GM18909 (cell line): ENCODE data around the gene IGDCC3.

ENCODE experiments used
- ATAC-seq: cut with Tn5 transposase; IDR thresholded peaks from one replicate; pipeline ENCODE4 v1.9.1; 2021; ENCODE audit warnings: mild to moderate bottlenecking; ENCODE audit not compliant: unreplicated experiment, poor library complexity

The IGDCC3 gene

DNA sequence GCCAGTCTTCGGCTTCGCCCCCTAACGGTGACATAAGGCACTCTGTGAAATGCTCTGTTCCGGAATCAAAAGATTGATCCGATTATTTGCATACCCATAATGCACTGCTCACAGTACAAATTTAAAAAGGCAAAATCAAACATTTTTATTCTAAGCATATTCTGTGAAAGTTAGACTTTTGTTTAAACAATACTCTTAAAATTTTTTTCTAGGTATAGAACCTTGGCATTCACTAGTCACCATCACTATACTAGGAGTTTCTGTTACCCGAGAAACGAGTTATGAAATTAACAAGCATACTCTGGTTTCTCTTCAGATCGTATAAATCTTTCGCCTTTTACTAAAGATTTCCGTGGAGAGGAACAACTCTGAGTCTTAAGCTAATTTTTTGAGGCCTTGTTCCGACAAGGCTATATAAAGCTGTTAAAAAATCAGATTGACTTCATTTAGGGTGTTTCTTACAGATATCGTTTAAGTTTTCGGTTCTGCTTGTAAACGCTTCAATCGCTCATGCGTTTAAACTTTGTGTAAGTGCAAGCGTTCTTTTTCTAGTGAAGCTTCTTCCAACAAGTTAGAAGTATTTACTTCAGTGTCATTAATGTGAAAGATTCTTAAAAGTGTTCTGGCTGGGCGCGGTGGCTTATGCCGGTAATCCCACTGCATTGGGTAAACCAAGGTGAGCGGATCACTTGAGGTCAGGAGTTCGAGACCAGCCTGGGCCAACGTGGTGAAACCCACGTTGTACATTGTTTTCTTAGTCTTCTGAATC, 73.2 kb downstream of the IGDCC3 start, which contains the start of gene RNU5B-1:
RNU5B-1 (plus strand) TSS at position 297 of the 769 bp plus-strand sequence.
- peak; percentile 67 for ATAC-seq

DNA sequence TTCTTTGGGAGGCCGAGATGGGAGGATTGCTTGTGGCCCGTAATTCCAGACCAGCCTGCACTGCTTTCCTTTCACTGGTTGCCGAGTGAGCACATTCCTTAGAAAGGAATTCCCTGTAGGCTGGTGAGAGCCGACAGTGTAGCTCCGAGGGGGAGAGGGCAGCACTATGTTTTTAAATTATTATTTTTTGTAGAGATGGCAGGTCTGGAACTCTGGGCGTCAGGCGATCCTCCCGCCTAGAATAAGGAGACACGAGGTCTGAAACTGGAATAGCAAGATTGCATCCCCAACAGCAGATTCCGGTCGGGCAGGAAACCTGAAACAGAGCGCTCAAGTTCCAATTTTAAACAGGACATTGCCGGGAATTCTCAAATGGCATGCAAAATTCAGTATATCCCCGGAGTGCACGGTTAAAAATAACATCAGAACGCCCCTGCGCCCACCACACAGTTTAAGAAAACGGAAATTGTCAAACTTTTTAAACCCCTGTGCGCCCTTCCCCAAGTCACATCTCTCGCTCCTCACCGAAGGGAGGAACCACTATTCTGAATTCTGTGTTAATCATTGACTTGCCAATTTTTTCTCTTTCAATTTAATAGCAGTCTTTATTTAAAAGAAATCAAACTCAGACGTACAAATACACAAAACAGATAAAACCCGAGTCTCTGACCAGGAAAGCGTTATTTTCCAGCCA, 74.0 kb downstream of the IGDCC3 start:
- ATAC-seq, result peak; percentile 5

GRCh38 chr15:65302061-65302460, 75.7 kb downstream of the IGDCC3 start:
- no peak for ATAC-seq

GRCh38 chr15:65300924-65301441, 76.8 kb downstream of the IGDCC3 start:
- no peak for ATAC-seq

- no peak for ATAC-seq
Measured at GRCh38 chr15:65298731-65299130, 79.1 kb downstream of the IGDCC3 start.

GRCh38 chr15:65292938-65293518, 84.8 kb downstream of the IGDCC3 start:
- ATAC-seq, result no peak

DNA sequence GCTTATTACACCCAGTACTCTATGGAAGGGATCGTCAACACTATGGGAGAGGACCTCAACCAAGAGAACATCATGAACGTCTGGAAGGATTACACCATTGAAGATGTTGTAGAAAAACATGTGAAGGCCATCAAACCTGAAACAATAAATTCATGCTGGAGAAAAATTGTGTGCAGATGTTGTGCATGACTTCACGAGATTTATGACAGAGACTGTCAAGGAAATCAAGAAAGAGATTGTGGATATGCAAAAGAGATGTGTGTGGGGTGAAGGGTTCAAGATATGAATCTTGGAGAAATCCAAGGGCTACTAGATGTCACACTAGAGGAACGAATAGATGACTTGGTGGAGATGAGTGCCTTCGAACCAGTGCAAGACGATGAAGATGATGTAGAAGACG, 87.6 kb downstream of the IGDCC3 start:
- no peak for ATAC-seq

GRCh38 chr15:65289261-65289854, 88.4 kb downstream of the IGDCC3 start:
- ATAC-seq, result no peak

- ATAC-seq, result no peak
Measured at GRCh38 chr15:65287520-65287855, 90.3 kb downstream of the IGDCC3 start.

DNA sequence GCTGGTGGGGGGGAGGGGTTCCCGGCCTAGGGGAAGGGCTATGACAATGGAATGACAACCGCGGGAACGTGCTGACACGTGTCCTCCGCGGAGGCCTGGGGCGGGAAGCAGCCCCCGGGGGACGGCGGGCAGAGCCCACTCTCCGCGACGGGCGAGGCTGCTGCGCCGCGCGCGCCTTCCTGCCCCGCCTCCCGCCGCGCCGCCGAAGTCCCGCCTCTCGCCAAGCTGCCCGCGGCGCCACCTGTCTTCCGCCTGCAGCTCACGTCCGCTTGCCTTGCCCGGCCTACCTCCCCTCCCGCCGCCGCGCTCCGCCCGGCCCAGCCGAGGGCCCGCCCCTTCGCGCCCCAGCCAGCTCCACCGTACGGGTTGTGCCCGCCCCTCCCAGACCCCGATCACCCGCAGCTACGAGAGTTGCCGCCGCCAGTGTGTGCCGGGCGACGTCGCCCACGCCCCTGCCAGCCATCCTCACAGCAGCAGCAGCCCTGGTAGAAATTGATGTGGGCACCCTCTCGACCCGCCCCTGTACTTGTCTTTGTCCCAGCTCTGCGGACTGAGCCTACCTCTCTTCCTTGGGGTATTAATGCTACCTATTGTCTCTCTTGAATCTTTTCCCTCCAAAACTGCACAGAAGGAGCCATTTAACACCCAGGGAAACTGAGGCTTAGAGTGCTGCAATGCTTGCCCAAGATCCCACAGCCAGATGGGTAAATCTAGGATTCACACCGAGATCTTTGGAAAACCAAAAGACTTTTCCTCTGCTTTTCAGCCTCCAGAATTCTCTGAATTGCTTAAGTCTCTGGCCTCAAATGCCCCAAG, 90.9 kb downstream of the IGDCC3 start, which contains the start of gene PARP16:
PARP16 (minus strand) TSS at position 180 of the 816 bp plus-strand sequence. CDS start 457 bp downstream, outside the sequence.
- peak; percentile 92 for ATAC-seq

DNA sequence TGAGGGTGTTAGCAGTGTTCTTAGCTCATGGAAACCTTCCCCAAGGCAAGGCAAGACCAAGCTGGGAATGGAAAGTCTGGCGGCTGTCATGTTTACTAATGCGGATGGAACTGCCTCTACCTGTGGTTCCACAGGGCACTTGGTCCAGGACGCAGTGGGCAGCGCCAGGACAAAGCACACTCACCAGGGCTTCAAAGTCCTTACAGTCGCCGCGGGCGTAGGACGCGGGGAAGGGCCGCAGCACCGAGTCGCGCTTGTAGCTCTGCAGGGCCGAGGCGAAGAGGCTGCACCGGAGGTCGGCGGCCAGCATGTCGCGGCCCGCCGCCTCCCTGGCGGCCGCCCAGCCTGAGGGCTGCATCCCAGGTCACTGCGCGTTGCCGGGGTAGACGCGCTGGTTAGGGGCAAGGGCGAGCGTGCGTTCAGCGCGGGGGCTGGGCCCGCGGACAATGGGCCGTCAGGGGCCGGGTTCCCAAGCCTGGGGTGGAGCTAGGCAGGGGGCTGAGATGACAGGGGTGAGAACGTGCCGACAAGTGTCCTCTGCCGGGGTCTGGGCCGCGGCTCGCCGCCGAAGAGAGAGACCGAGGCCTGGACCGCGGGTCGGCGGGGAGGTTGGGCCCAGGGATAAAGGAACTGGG, 91.6 kb downstream of the IGDCC3 start:
- peak; percentile 28 for ATAC-seq

DNA sequence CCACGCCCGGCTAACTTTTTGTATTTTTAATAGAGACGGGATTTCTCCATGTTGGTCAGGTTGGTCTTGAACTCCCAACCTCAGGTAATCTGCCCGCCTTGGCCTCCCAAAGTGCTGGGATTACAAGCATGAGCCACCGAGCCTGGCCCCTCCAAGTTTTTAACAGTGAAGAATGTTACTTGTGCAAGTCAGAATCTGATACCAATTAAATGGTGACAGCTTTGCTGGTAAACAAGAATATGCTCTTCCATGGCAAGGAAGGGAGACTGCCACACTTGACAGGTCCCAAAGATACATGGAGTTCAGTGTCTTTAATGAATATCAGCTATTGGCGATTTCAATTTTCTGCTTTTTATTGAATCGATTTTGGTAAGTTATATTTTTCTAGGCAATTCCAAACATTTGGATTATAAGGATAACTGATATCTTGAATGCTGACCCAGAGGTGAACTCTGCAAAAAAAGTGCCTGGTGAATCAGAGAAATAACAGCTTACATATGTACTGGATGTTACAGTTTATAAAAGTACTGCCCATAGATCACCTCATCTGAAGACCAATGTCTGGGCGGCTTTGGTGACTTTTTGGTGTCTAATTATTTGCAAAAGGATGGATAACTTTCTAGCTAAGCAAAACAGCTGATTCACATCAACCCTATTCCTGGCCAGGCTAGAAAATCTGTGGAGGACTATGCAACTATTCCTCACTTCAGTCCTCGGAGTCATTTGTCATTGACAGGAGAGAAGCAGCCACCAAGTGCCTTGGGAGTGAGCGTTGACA, 92.3 kb downstream of the IGDCC3 start:
- ATAC-seq, result no peak

- no peak for ATAC-seq
Measured at GRCh38 chr15:65278480-65278879, 99.3 kb downstream of the IGDCC3 start.
